ENCODE results near the gene DAD1. TPM values are rescaled to one million over a fixed set of nuclear protein-coding genes. Genes with fewer than 3 reads are reported as not detected.

Gene DAD1
- total RNA-seq, 1 experiment from 2014 or later: 162 TPM

DNA sequence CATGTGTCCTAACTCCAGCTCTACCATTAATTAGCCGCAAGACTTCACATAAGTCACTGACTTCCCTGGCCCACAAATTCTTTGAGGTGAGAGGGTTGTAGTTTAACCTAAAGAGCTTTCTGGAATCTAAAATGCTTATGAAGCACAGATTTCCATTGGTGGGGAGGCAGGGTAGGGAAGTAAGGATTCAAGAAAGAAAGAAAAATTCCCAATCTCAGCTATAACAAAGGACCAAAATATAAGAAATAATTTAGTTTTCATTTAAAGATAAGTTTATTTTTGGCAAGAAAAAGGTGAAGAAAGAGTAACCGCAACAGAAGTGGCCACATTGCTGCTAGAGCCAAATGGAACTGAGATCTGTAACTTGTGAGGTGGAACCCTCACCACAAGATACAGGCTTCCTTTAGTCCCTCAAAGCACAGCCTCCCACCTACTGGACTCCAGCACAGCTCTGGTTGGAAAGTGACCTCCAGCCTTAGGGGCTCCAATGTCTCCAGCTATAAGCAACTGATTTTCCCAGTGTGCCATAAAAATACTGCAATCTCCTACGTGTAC, 23.6 kb downstream of the DAD1 start:
- no TSS peak for BruUV-seq (replicated peaks)
- Histone ChIP-seq H3K27me3 (ENCODE audit: insufficient read depth, low read length) (no peaks in the 10 kb centered on the region), H3K4me1 (ENCODE audit: control insufficient read depth in 1 of 2, insufficient read depth in 2 of 2, low read length in 2 of 2) (peaks cover under 1 to 6% of the 10 kb centered on the region in 2 experiments; a peak in 2 of 4 replicates), H3K9me2 (ENCODE audit: insufficient read depth) (no peaks in the 10 kb centered on the region), H3K4me3 (replicated peaks in 1 of 2; ENCODE audit: low read depth in 1 of 2, low read length in 2 of 2) (no peak overlapping the region), H3K4me2 (ENCODE audit: low read length) (no peak overlapping the region), H3K79me2 (ENCODE audit: insufficient read depth, low read length) (peaks cover 44% of the 10 kb centered on the region), H2AFZ (ENCODE audit: low read depth, low read length, poor library complexity, severe bottlenecking) (no peak overlapping the region), H3K9me3 (ENCODE audit: control insufficient read depth in 1 of 2, insufficient read depth in 1 of 2, low read depth in 1 of 2, low read length in 2 of 2) (no peaks in the 10 kb centered on the region), H3K27ac (ENCODE audit: low read depth, low read length) (no peak overlapping the region), H3K9ac (ENCODE audit: low read length) (no peak overlapping the region), H3K36me3 (ENCODE audit: control insufficient read depth in 1 of 2, insufficient read depth in 2 of 2, low read length in 2 of 2) (peaks cover 30 to 34% of the 10 kb centered on the region in 2 experiments; a peak in 3 of 4 replicates), H4K20me1 (ENCODE audit: insufficient read depth) (no peaks in the 10 kb centered on the region)
- ATAC-seq (no peak), DNase-seq (ENCODE audit: low read depth, low spot score) (no peak)
- ChIA-PET RAD21 (ENCODE audit: low non-redundant PET in 1 of 2, low total read pairs in 2 of 2, uncharacterized antibody in 2 of 2, unreplicated experiment in 2 of 2) (no interaction called here), POLR2A (no interaction called here), CTCF (interaction anchor here (0.8 to 1.2 kb wide), 2 partner anchors 9 to 13 kb away, joined by 3 to 4 read pairs; no protein-coding TSS in a partner anchor)
- no peak for TF ChIP-seq SIN3A (IDR thresholded peaks at IDR 0.05; ENCODE audit: low read depth)
- no peak for TF ChIP-seq RAD21 (IDR thresholded peaks at IDR 0.05; ENCODE audit: low read depth)
- no peak for TF ChIP-seq EZH2 (IDR thresholded peaks at IDR 0.05)
- no peak for TF ChIP-seq ZFX (IDR thresholded peaks at IDR 0.05)
- no peak for TF ChIP-seq YY1 (IDR thresholded peaks at IDR 0.05; ENCODE audit: extremely low read depth, insufficient replicate concordance, low read depth, low read length)
- no peak for TF ChIP-seq SRF (IDR thresholded peaks at IDR 0.05; ENCODE audit: low read depth)
- TF ChIP-seq, protein P1, sequence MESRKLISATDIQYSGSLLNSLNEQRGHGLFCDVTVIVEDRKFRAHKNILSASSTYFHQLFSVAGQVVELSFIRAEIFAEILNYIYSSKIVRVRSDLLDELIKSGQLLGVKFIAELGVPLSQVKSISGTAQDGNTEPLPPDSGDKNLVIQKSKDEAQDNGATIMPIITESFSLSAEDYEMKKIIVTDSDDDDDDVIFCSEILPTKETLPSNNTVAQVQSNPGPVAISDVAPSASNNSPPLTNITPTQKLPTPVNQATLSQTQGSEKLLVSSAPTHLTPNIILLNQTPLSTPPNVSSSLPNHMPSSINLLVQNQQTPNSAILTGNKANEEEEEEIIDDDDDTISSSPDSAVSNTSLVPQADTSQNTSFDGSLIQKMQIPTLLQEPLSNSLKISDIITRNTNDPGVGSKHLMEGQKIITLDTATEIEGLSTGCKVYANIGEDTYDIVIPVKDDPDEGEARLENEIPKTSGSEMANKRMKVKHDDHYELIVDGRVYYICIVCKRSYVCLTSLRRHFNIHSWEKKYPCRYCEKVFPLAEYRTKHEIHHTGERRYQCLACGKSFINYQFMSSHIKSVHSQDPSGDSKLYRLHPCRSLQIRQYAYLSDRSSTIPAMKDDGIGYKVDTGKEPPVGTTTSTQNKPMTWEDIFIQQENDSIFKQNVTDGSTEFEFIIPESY (IDR thresholded peaks at IDR 0.05; ENCODE audit: extremely low read depth, insufficient replicate concordance, low read length): no peak
- no peak for TF ChIP-seq EZH2phosphoT487 (IDR thresholded peaks at IDR 0.05; ENCODE audit: borderline replicate concordance)
- no peak for TF ChIP-seq JUND (IDR thresholded peaks at IDR 0.05)
- TF ChIP-seq, protein P2, sequence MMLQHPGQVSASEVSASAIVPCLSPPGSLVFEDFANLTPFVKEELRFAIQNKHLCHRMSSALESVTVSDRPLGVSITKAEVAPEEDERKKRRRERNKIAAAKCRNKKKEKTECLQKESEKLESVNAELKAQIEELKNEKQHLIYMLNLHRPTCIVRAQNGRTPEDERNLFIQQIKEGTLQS (IDR thresholded peaks at IDR 0.05): no peak
- TF ChIP-seq FOSL1 (IDR thresholded peaks at IDR 0.05; ENCODE audit: low read depth): no peak
- TF ChIP-seq POLR2AphosphoS5 (IDR thresholded peaks at IDR 0.05; ENCODE audit: low read depth, low read length): no peak
- no peak for TF ChIP-seq TCF7L2 (IDR thresholded peaks at IDR 0.05; ENCODE audit: borderline replicate concordance, extremely low read depth, insufficient read depth, insufficient read length)
- TF ChIP-seq, protein P3, sequence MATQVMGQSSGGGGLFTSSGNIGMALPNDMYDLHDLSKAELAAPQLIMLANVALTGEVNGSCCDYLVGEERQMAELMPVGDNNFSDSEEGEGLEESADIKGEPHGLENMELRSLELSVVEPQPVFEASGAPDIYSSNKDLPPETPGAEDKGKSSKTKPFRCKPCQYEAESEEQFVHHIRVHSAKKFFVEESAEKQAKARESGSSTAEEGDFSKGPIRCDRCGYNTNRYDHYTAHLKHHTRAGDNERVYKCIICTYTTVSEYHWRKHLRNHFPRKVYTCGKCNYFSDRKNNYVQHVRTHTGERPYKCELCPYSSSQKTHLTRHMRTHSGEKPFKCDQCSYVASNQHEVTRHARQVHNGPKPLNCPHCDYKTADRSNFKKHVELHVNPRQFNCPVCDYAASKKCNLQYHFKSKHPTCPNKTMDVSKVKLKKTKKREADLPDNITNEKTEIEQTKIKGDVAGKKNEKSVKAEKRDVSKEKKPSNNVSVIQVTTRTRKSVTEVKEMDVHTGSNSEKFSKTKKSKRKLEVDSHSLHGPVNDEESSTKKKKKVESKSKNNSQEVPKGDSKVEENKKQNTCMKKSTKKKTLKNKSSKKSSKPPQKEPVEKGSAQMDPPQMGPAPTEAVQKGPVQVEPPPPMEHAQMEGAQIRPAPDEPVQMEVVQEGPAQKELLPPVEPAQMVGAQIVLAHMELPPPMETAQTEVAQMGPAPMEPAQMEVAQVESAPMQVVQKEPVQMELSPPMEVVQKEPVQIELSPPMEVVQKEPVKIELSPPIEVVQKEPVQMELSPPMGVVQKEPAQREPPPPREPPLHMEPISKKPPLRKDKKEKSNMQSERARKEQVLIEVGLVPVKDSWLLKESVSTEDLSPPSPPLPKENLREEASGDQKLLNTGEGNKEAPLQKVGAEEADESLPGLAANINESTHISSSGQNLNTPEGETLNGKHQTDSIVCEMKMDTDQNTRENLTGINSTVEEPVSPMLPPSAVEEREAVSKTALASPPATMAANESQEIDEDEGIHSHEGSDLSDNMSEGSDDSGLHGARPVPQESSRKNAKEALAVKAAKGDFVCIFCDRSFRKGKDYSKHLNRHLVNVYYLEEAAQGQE (IDR thresholded peaks at IDR 0.05; ENCODE audit: low read depth): no peak
- intact Hi-C loops (cut with micrococcal nuclease): no loop called here
